ENCODE results near the gene MATN3.

The MATN3 gene

GRCh38 chr2:20035955-20036666 lies 23.6 kb upstream of the MATN3 start:
- DNase-seq: no peak

GRCh38 chr2:20034821-20035220 lies 22.4 kb upstream of the MATN3 start:
- DNase-seq: no peak

GRCh38 chr2:20034218-20034617 lies 21.8 kb upstream of the MATN3 start:
- no peak for DNase-seq

- DNase-seq: no peak
Measured at GRCh38 chr2:20033322-20033721, 20.9 kb upstream of the MATN3 start.

- DNase-seq: no peak
Measured at GRCh38 chr2:20030224-20030623, 17.8 kb upstream of the MATN3 start.

GRCh38 chr2:20027705-20028434 lies 15.4 kb upstream of the MATN3 start:
- DNase-seq: no peak

GRCh38 chr2:20027260-20027677 lies 14.8 kb upstream of the MATN3 start:
- DNase-seq: no peak

GRCh38 chr2:20025065-20025786 lies 12.8 kb upstream of the MATN3 start:
- no peak for DNase-seq

GRCh38 chr2:20023688-20024087 lies 11.2 kb upstream of the MATN3 start:
- no peak for DNase-seq

GRCh38 chr2:20021405-20022009 lies 9.0 kb upstream of the MATN3 start:
- DNase-seq: no peak

GRCh38 chr2:20019747-20020146 lies 7.3 kb upstream of the MATN3 start:
- DNase-seq: no peak

GRCh38 chr2:20018601-20019152 lies 6.2 kb upstream of the MATN3 start:
- DNase-seq: no peak

- no peak for DNase-seq
Measured at GRCh38 chr2:20016346-20016745, 3.9 kb upstream of the MATN3 start.

- no peak for DNase-seq
Measured at GRCh38 chr2:20015482-20016083, 3.1 kb upstream of the MATN3 start.

GRCh38 chr2:20013126-20013849 lies 820 bp upstream of the MATN3 start:
- DNase-seq: no peak

GRCh38 chr2:20012032-20012281 lies 511 bp downstream of the MATN3 start:
- DNase-seq: no peak

GRCh38 chr2:20011276-20012031 lies 1.0 kb downstream of the MATN3 start:
- no peak for DNase-seq

- DNase-seq: no peak
Measured at GRCh38 chr2:20008703-20009102, 3.8 kb downstream of the MATN3 start.

- DNase-seq: no peak
Measured at GRCh38 chr2:20005891-20006470, 6.5 kb downstream of the MATN3 start.

GRCh38 chr2:20005067-20005627 lies 7.3 kb downstream of the MATN3 start:
- DNase-seq: no peak

GRCh38 chr2:20001361-20001863 lies 11.1 kb downstream of the MATN3 start:
- no peak for DNase-seq
